Peyer's patch (tissue), 4 donors: ENCODE measurements around the gene PRX.

Source experiments
- POLR2A ChIP-seq, 2 donors: fragments of 450-650 bp; IDR thresholded peaks; one replicate each; pipeline ENCODE4 v1.5.1; 2017; ENCODE audit warnings: antibody characterized with exemption in 2 of 2, mild to moderate bottlenecking in 2 of 2, moderate library complexity in 2 of 2
- TF ChIP-seq, protein P1 (sequence below), 6 experiments: fragments of 450-650 bp in 4 of 6; fragments of 200-600 bp in 2 of 6; sonication (generic) in 1 of 6; IDR thresholded peaks; one replicate each; pipeline ENCODE4 v1.5.1; 2017 to 2019; ENCODE audit warnings: antibody characterized with exemption in 6 of 6, mild to moderate bottlenecking in 3 of 6, moderate library complexity in 1 of 6

- TF ChIP-seq POLR2A (IDR thresholded peaks at IDR 0.05) = no peak
- TF ChIP-seq, protein P1, sequence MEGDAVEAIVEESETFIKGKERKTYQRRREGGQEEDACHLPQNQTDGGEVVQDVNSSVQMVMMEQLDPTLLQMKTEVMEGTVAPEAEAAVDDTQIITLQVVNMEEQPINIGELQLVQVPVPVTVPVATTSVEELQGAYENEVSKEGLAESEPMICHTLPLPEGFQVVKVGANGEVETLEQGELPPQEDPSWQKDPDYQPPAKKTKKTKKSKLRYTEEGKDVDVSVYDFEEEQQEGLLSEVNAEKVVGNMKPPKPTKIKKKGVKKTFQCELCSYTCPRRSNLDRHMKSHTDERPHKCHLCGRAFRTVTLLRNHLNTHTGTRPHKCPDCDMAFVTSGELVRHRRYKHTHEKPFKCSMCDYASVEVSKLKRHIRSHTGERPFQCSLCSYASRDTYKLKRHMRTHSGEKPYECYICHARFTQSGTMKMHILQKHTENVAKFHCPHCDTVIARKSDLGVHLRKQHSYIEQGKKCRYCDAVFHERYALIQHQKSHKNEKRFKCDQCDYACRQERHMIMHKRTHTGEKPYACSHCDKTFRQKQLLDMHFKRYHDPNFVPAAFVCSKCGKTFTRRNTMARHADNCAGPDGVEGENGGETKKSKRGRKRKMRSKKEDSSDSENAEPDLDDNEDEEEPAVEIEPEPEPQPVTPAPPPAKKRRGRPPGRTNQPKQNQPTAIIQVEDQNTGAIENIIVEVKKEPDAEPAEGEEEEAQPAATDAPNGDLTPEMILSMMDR (IDR thresholded peaks at IDR 0.05) = no peak
Observed at GRCh38 chr19:40423938-40424337, 10.8 kb upstream of the PRX start.
